IPS-15b (cell line): ENCODE results near the gene SLC50A1.

Experiments used
- H3K27me3 ChIP-seq: one replicate; pipeline ENCODE4 v1.6.1; 2013; ENCODE audit warnings: low read length; ENCODE audit not compliant: control insufficient read depth, insufficient read depth
- H3K36me3 ChIP-seq: one replicate; pipeline ENCODE4 v1.6.1; 2013; ENCODE audit warnings: low read length; ENCODE audit not compliant: control insufficient read depth, insufficient read depth
- H3K4me1 ChIP-seq: one replicate; pipeline ENCODE4 v1.6.1; 2013; ENCODE audit warnings: mild to moderate bottlenecking, low read length; ENCODE audit not compliant: control insufficient read depth, insufficient read depth
- H3K4me3 ChIP-seq: one replicate; pipeline ENCODE4 v1.5.1; 2013; ENCODE audit warnings: low read depth, low read length
- H3K9ac ChIP-seq: one replicate; pipeline ENCODE4 v1.6.1; 2013; ENCODE audit warnings: low read depth, mild to moderate bottlenecking, low read length
- H3K9me3 ChIP-seq: one replicate; pipeline ENCODE4 v1.6.1; 2013; ENCODE audit warnings: mild to moderate bottlenecking, low read length; ENCODE audit not compliant: control insufficient read depth, insufficient read depth

The SLC50A1 gene

GRCh38 chr1:155168456-155169210 lies 33.0 kb downstream of the SLC50A1 start:
- Histone ChIP-seq H3K4me1 (peaks cover 3% of the 10 kb centered on the region), H3K9ac (no peak overlapping the region), H3K4me3 (no peak overlapping the region), H3K27me3 (no peaks in the 10 kb centered on the region), H3K36me3 (peaks cover 3% of the 10 kb centered on the region), H3K9me3 (no peaks in the 10 kb centered on the region)

GRCh38 chr1:155169541-155169940 lies 33.9 kb downstream of the SLC50A1 start:
- H3K4me1 ChIP-seq, result peaks cover 3% of the 10 kb centered on the region
- H3K9ac ChIP-seq, result no peak overlapping the region
- H3K4me3 ChIP-seq, result no peak overlapping the region
- H3K36me3 ChIP-seq, result peaks cover 3% of the 10 kb centered on the region
- no peaks in the 10 kb centered on the region for H3K27me3 ChIP-seq
- H3K9me3 ChIP-seq, result no peaks in the 10 kb centered on the region

GRCh38 chr1:155170101-155170785 lies 34.6 kb downstream of the SLC50A1 start:
- Histone ChIP-seq H3K27me3 (no peaks in the 10 kb centered on the region), H3K9me3 (no peaks in the 10 kb centered on the region), H3K4me1 (peaks cover 5% of the 10 kb centered on the region), H3K9ac (no peak overlapping the region), H3K4me3 (no peak overlapping the region), H3K36me3 (peaks cover 3% of the 10 kb centered on the region)

- no peak overlapping the region for H3K4me3 ChIP-seq
- no peaks in the 10 kb centered on the region for H3K9me3 ChIP-seq
- H3K4me1 ChIP-seq, result peaks cover 6% of the 10 kb centered on the region
- H3K27me3 ChIP-seq, result no peaks in the 10 kb centered on the region
- no peak overlapping the region for H3K9ac ChIP-seq
- peaks cover 3% of the 10 kb centered on the region for H3K36me3 ChIP-seq
Measured at GRCh38 chr1:155170806-155171205, 35.2 kb downstream of the SLC50A1 start.

GRCh38 chr1:155171836-155172731 lies 36.4 kb downstream of the SLC50A1 start:
- Histone ChIP-seq H3K27me3 (no peaks in the 10 kb centered on the region), H3K9ac (peak overlapping the region; percentile 87), H3K4me3 (peak overlapping the region; percentile 95), H3K4me1 (peaks cover 4% of the 10 kb centered on the region), H3K9me3 (no peaks in the 10 kb centered on the region), H3K36me3 (peaks cover 7% of the 10 kb centered on the region)

GRCh38 chr1:155172732-155173477 lies 37.3 kb downstream of the SLC50A1 start, which contains the start of gene KRTCAP2:
TSS of gene KRTCAP2 (minus strand) at chr1:155173304. CDS start at chr1:155173224, 80 bp downstream.
- peaks cover 4% of the 10 kb centered on the region for H3K4me1 ChIP-seq
- no peaks in the 10 kb centered on the region for H3K27me3 ChIP-seq
- peaks cover 15% of the 10 kb centered on the region for H3K36me3 ChIP-seq
- H3K9ac ChIP-seq, result peak within 1 kb of the TSS; percentile 87
- H3K9me3 ChIP-seq, result no peaks in the 10 kb centered on the region
- H3K4me3 ChIP-seq, result peak within 1 kb of the TSS; percentile 95

DNA sequence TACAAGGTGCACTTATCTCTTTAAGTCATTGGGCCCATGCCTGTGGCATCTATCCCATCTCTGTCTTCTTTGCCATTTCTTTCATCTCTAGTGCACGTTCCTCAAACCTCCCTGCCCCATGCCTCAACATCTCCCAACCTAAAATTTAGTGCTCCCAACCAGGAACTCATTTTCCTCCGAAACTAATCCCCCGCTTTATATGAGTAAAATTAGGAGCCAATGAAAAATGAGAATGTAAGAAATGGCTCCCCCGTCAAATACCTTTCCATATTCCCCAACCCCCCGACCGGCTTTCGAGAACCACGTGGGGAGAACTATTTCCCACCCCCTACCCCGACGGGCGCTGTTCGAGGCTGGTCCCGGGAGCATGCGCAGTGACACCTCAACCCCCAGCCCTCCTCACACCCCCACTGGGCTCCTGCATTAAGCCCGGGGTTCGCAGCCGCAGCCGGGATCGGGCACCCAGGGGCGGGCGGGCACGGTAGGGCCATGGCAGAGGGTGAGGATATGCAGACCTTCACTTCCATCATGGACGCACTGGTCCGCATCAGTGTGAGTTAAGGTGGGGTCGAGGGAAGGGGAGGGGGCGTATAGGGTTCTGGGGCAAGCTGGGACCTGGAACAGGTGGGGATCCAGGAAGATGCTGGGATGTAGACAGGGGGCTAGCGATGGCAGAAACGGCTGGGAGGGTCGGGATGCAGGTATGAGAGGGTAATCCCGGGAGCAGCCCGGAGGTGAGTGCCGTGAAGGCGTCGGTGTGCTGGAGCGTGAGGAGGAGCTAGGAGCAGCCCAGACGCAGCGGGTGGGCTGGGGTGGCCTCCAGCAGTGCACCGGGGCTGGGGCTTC lies 38.0 kb downstream of the SLC50A1 start, which contains the start of gene TRIM46:
TSS of gene TRIM46 (plus strand) at position 372 of the 846 bp plus-strand sequence. CDS start at position 490, 118 bp downstream.
- H3K9ac ChIP-seq, result peak within 1 kb of the TSS; percentile 87
- H3K27me3 ChIP-seq, result no peaks in the 10 kb centered on the region
- no peaks in the 10 kb centered on the region for H3K9me3 ChIP-seq
- H3K4me3 ChIP-seq, result peak within 1 kb of the TSS; percentile 95
- peaks cover 20% of the 10 kb centered on the region for H3K36me3 ChIP-seq
- H3K4me1 ChIP-seq, result peaks cover 4% of the 10 kb centered on the region

- H3K4me1 ChIP-seq, result peaks cover 4% of the 10 kb centered on the region
- peaks cover 29% of the 10 kb centered on the region for H3K36me3 ChIP-seq
- H3K9me3 ChIP-seq, result no peaks in the 10 kb centered on the region
- no peaks in the 10 kb centered on the region for H3K27me3 ChIP-seq
- peak overlapping the region; percentile 95 for H3K4me3 ChIP-seq
- peak overlapping the region; percentile 37 for H3K9ac ChIP-seq
Measured at GRCh38 chr1:155174324-155175280, 39.0 kb downstream of the SLC50A1 start.

GRCh38 chr1:155175281-155175926 lies 39.8 kb downstream of the SLC50A1 start:
- Histone ChIP-seq H3K4me1 (peaks cover 4% of the 10 kb centered on the region), H3K9me3 (no peaks in the 10 kb centered on the region), H3K36me3 (peaks cover 35% of the 10 kb centered on the region), H3K4me3 (peak overlapping the region; percentile 95), H3K27me3 (no peaks in the 10 kb centered on the region), H3K9ac (peak overlapping the region; percentile 37)
